Measurements from ENCODE around the gene ATP8A2.

DNA sequence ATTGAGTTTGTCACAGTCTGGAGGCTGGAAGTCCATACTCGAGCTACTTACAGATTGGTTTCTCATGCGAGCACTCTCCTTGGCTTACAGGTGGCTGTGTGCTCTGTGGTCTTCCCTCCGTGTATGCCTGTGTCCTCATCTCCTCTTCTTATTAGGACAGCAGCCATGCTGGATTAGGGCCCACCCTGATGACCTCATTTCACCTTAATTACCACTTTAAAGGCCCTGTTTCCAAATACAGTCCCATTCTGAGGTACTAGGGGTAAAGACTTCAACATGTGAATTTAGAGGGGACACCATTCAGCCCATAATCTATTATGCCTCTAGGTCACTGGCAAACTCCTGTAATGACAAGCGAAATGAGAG, 639.4 kb downstream of the ATP8A2 start:
- TF ChIP-seq, protein P1, sequence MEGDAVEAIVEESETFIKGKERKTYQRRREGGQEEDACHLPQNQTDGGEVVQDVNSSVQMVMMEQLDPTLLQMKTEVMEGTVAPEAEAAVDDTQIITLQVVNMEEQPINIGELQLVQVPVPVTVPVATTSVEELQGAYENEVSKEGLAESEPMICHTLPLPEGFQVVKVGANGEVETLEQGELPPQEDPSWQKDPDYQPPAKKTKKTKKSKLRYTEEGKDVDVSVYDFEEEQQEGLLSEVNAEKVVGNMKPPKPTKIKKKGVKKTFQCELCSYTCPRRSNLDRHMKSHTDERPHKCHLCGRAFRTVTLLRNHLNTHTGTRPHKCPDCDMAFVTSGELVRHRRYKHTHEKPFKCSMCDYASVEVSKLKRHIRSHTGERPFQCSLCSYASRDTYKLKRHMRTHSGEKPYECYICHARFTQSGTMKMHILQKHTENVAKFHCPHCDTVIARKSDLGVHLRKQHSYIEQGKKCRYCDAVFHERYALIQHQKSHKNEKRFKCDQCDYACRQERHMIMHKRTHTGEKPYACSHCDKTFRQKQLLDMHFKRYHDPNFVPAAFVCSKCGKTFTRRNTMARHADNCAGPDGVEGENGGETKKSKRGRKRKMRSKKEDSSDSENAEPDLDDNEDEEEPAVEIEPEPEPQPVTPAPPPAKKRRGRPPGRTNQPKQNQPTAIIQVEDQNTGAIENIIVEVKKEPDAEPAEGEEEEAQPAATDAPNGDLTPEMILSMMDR (IDR thresholded peaks at IDR 0.05), result no peak
- TF ChIP-seq POLR2A (IDR thresholded peaks at IDR 0.05), result no peak

All from heart left ventricle (tissue), 13 donors.